Panc1 (cell line): ENCODE measurements around the gene CARNS1. TPM values are rescaled to one million over a fixed set of nuclear protein-coding genes. Genes with fewer than 3 reads are reported as not detected.

ENCODE experiments used
- ATAC-seq: fragments of 200-7000 bp; cut with Tn5 transposase; 2 replicates; pipeline ENCODE4 v1.9.1; 2020; ENCODE audit warnings: mild to moderate bottlenecking, moderate library complexity
- BruUV-seq: library from RNA; stranded (reverse); fragments of 400-500 nt; replicated peaks from 2 replicates; lab custom pipeline; 2021; lab: Mats Ljungman, UMichigan
- CTCF ChIA-PET: fragments of 300-600 bp; sonication (Branson Sonifier 250); formaldehyde crosslinking; loops from one replicate; lab custom pipeline; 2022; ENCODE audit warnings: antibody characterized with exemption; lab: Charles Lee
- POLR2A ChIA-PET: fragments of 300-600 bp; sonication (Branson Sonifier 250); formaldehyde crosslinking; loops from one replicate; lab custom pipeline; 2022; ENCODE audit warnings: antibody characterized with exemption; lab: Charles Lee
- DNase-seq: peaks from one replicate; pipeline ENCODE4 v3.0.0-alpha.2; 2010; ENCODE audit warnings: low read depth, low spot score
- H3K27ac ChIP-seq: 2 replicates; pipeline ENCODE4 v1.5.1; 2011; ENCODE audit warnings: mild to moderate bottlenecking, low read length, inconsistent platforms
- H3K27me3 ChIP-seq: fragments of 200-500 bp; sonication (Bioruptor generic); 2 replicates; pipeline ENCODE4 v1.6.0; 2014; ENCODE audit warnings: low read length, inconsistent platforms; ENCODE audit not compliant: control insufficient read depth, insufficient read depth
- H3K36me3 ChIP-seq: fragments of 200-500 bp; sonication (Bioruptor generic); 2 replicates; pipeline ENCODE4 v1.5.1; 2014; ENCODE audit warnings: inconsistent platforms, mild to moderate bottlenecking, low read length, moderate library complexity; ENCODE audit not compliant: control insufficient read depth, insufficient read depth
- H3K4me1 ChIP-seq: 2 replicates; pipeline ENCODE4 v1.5.1; 2011; ENCODE audit warnings: inconsistent platforms, mild to moderate bottlenecking, low read length, moderate library complexity; ENCODE audit not compliant: control insufficient read depth, insufficient read depth
- H3K4me3 ChIP-seq, 2 experiments: 2 replicates each; pipeline ENCODE4 v1.5.1; 2011 to 2012; ENCODE audit warnings: low read depth in 2 of 2, low read length in 2 of 2, mild to moderate bottlenecking in 2 of 2, inconsistent platforms in 1 of 2, moderate library complexity in 1 of 2
- H3K9me3 ChIP-seq: fragments of 200-500 bp; sonication (Bioruptor generic); 2 replicates; pipeline ENCODE4 v1.5.1; 2014; ENCODE audit warnings: low read depth, mild to moderate bottlenecking, inconsistent platforms, low read length, moderate library complexity; ENCODE audit not compliant: control insufficient read depth, insufficient read depth
- CTCF ChIP-seq: fragments of 450-650 bp; IDR thresholded peaks from 2 replicates; pipeline ENCODE4 v1.5.1; 2017; ENCODE audit warnings: mild to moderate bottlenecking
- POLR2AphosphoS5 ChIP-seq: IDR thresholded peaks from 2 replicates; pipeline ENCODE4 v1.6.1; 2012; ENCODE audit warnings: mild to moderate bottlenecking, low read depth, low read length, moderate library complexity
- REST ChIP-seq, 2 experiments: IDR thresholded peaks; 2 replicates each; pipeline ENCODE4 v1.6.1; 2011 to 2012; ENCODE audit warnings: low read depth in 2 of 2, control low read depth in 1 of 2, low read length in 1 of 2, mild to moderate bottlenecking in 1 of 2, moderate library complexity in 1 of 2; ENCODE audit not compliant: insufficient read depth in 1 of 2
- SIN3A ChIP-seq: IDR thresholded peaks from 2 replicates; pipeline ENCODE4 v1.6.1; 2012; ENCODE audit warnings: low read depth, mild to moderate bottlenecking, low read length, moderate library complexity, borderline replicate concordance; ENCODE audit not compliant: insufficient read depth
- TCF7L2 ChIP-seq: IDR thresholded peaks from 2 replicates; pipeline ENCODE4 v1.6.1; 2011; ENCODE audit warnings: mild to moderate bottlenecking, low read depth, low read length, inconsistent platforms
- in situ Hi-C: cut with HindIII; loops from 2 replicates; pipeline ENCODE4 v1.10.0; 2016; ENCODE audit warnings: low sequenced_read_pairs, low pct_unique_long_range_greater_than_20kb
- intact Hi-C: fragments of 100-400 bp; cut with micrococcal nuclease; formaldehyde crosslinking; loops from one replicate; pipeline ENCODE4 v1.10.0; 2022; ENCODE audit not compliant: unreplicated experiment
- total RNA-seq: library from RNA; stranded (reverse); gene quantifications from one replicate; pipeline ENCODE4 v1.2.1, GENCODE V29; 2021; ENCODE audit not compliant: unreplicated experiment

CARNS1 gene
- total RNA-seq, 1 experiment from 2014 or later, result 1.0 TPM

- ChIA-PET POLR2A (interaction anchor here (0.6 kb wide), 1 partner anchor 54 kb away, joined by 5 read pairs; no protein-coding TSS in a partner anchor), CTCF (interaction anchor here (0.7 kb wide), 1 partner anchor 683 kb away, joined by 4 read pairs; no protein-coding TSS in a partner anchor)
- H3K4me3 ChIP-seq, result peak overlapping the region; percentile 78 to 87
- DNase-seq, result no peak
- in situ Hi-C loops (no loop called here), intact Hi-C loops (no loop called here)
- no peaks in the 10 kb centered on the region for H3K27me3 ChIP-seq
- H3K27ac ChIP-seq, result peak overlapping the region; percentile 87
- ATAC-seq, result peak; percentile 16
- peaks cover 46% of the 10 kb centered on the region for H3K4me1 ChIP-seq
- no peaks in the 10 kb centered on the region for H3K9me3 ChIP-seq
- TF ChIP-seq POLR2AphosphoS5, result 0 out of 2 replicates have a peak, but pooled peaks have one; percentile 13
- no peak for TF ChIP-seq REST (IDR thresholded peaks at IDR 0.05; ENCODE audit: insufficient read depth in 1 of 2, low read depth in 2 of 2, low read length in 1 of 2)
- BruUV-seq, result no TSS peak
- peaks cover 2% of the 10 kb centered on the region; the same call in 1 of the 2 replicates for H3K36me3 ChIP-seq
These were observed 27.3 kb downstream of the CARNS1 start for GRCh38 chr11:67442504-67443404.

- no peaks in the 10 kb centered on the region for H3K36me3 ChIP-seq
- DNase-seq (no peak), ATAC-seq (no peak)
- in situ Hi-C loops (no loop called here), intact Hi-C loops (no loop called here)
- no TSS peak for BruUV-seq
- POLR2A ChIA-PET, result no interaction called here
- no peak for TF ChIP-seq REST (IDR thresholded peaks at IDR 0.05; ENCODE audit: insufficient read depth in 1 of 2, low read depth in 2 of 2, low read length in 1 of 2)
- no peaks in the 10 kb centered on the region for H3K9me3 ChIP-seq
- H3K4me1 ChIP-seq, result peaks cover 18% of the 10 kb centered on the region
- CTCF ChIA-PET, result no interaction called here
- no peaks in the 10 kb centered on the region for H3K27me3 ChIP-seq
- no peak overlapping the region for H3K4me3 ChIP-seq
- no peak overlapping the region for H3K27ac ChIP-seq
These were observed 30.0 kb downstream of the CARNS1 start for GRCh38 chr11:67445515-67445914.

GRCh38 chr11:67448220-67448609 lies 32.7 kb downstream of the CARNS1 start:
- TF ChIP-seq POLR2AphosphoS5 (no peak), SIN3A (no peak), TCF7L2 (no peak), REST (IDR thresholded peaks at IDR 0.05; ENCODE audit: insufficient read depth in 1 of 2, low read depth in 2 of 2, low read length in 1 of 2) (no peak), CTCF (no peak)
- no TSS peak for BruUV-seq

More at GRCh38 chr11:67448220-67448609, 32.7 kb downstream of the CARNS1 start:
- ATAC-seq (no peak), DNase-seq (no peak)
- POLR2A ChIA-PET, result no interaction called here
- H3K9me3 ChIP-seq, result no peaks in the 10 kb centered on the region
- H3K4me1 ChIP-seq, result no peaks in the 10 kb centered on the region
- H3K4me3 ChIP-seq, result no peak overlapping the region
- CTCF ChIA-PET, result no interaction called here
- in situ Hi-C loops (no loop called here), intact Hi-C loops (no loop called here)
- H3K36me3 ChIP-seq, result no peaks in the 10 kb centered on the region
- H3K27me3 ChIP-seq, result no peaks in the 10 kb centered on the region
- no peak overlapping the region for H3K27ac ChIP-seq
